ENCODE data around the gene KCNK13. TPM values are rescaled to one million over a fixed set of nuclear protein-coding genes. Genes with fewer than 3 reads are reported as not detected.
"Not testable (repeated sequence)": the region's sequence is repeated elsewhere in the genome, so short reads cannot be mapped to it uniquely, and the experiment has no call there.

KCNK13 gene
- total RNA-seq, 3 donors from 2014 or later = 0.16 to 0.66 (median 0.59) TPM

- Histone ChIP-seq H3K4me1 (no peaks in the 10 kb centered on the region), H3K4me3 (no peak overlapping the region), H3K27me3 (peaks cover 0 to 4% of the 10 kb centered on the region in 2 donors), H3K27ac (no peak overlapping the region), H3K9me3 (peaks cover 0 to 13% of the 10 kb centered on the region in 2 donors), H3K36me3 (no peaks in the 10 kb centered on the region)
- no peak for TF ChIP-seq POLR2AphosphoS5 (IDR thresholded peaks at IDR 0.05)
- TF ChIP-seq CTCF (IDR thresholded peaks at IDR 0.05) = no peak
- TF ChIP-seq POLR2A (IDR thresholded peaks at IDR 0.05) = no peak
- no peak for DNase-seq (ENCODE audit: low spot score in 2 of 2)
- intact Hi-C loops (cut with DNase I; ENCODE audit: low total_unique reads) = no loop called here
Observed at GRCh38 chr14:90204516-90204915, 142.7 kb downstream of the KCNK13 start.

GRCh38 chr14:90213099-90213748 is 151.4 kb downstream of the KCNK13 start:
- no peak overlapping the region for H3K27ac ChIP-seq
- H3K27me3 ChIP-seq = no peaks in the 10 kb centered on the region
- no peak for TF ChIP-seq POLR2AphosphoS5 (IDR thresholded peaks at IDR 0.05)
- no peak for TF ChIP-seq POLR2A (IDR thresholded peaks at IDR 0.05)
- TF ChIP-seq CTCF (IDR thresholded peaks at IDR 0.05) = no peak
- no peaks in the 10 kb centered on the region for H3K4me1 ChIP-seq
- DNase-seq (ENCODE audit: low spot score in 2 of 2) = no peak
- H3K4me3 ChIP-seq = no peak overlapping the region
- H3K36me3 ChIP-seq = no peaks in the 10 kb centered on the region
- H3K9me3 ChIP-seq = peaks cover 8 to 12% of the 10 kb centered on the region in 2 donors
- intact Hi-C loops (cut with DNase I; ENCODE audit: low total_unique reads) = no loop called here

- intact Hi-C loops (cut with DNase I; ENCODE audit: low total_unique reads) = no loop called here
- no peak for TF ChIP-seq POLR2A (IDR thresholded peaks at IDR 0.05)
- Histone ChIP-seq H3K9me3 (peaks cover 0 to 3% of the 10 kb centered on the region in 2 donors), H3K36me3 (no peaks in the 10 kb centered on the region), H3K4me3 (no peak overlapping the region), H3K27me3 (no peaks in the 10 kb centered on the region), H3K27ac (no peak overlapping the region), H3K4me1 (no peaks in the 10 kb centered on the region)
- no peak for DNase-seq (ENCODE audit: low spot score in 2 of 2)
Observed at GRCh38 chr14:90228478-90228877, 166.7 kb downstream of the KCNK13 start.

DNA sequence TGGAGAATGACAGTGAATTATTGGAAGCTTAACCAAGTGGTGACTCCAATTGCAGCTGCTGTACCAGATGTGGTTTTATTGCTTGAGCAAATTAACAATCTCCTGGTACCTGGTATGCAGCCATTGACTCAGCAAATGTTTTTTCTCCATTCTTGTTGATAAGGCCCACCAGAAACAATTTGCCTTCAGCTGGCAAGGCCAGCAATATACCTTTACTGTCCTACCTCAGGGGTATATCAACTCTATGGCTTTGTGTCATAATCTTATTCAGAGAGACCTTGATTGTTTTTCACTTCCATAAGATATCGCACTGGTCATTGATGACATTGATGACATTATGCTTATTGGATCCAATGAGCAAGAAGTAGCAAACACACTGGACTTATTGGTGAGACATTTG is 168.1 kb downstream of the KCNK13 start:
- H3K4me1 ChIP-seq; H3K36me3 ChIP-seq; H3K9me3 ChIP-seq; H3K27me3 ChIP-seq; DNase-seq (ENCODE audit: low spot score in 2 of 2); H3K27ac ChIP-seq; intact Hi-C loops (cut with DNase I; ENCODE audit: low total_unique reads); H3K4me3 ChIP-seq: not testable (repeated sequence)

Other genes starting within 250 kb of the KCNK13 start
- 10 to 100 TPM in 1 of 3 donors, 1 to 10 TPM in 2; 6.4 to 13.6 (median 6.9) TPM for gene EFCAB11, start 107.3 kb upstream of the KCNK13 start, total RNA-seq
- 10 to 100 TPM in 2 of 3 donors, 1 to 10 TPM in 1; 9.6 to 29.9 (median 16.7) TPM for gene TDP1, start 106.1 kb upstream of the KCNK13 start, total RNA-seq
- gene PSMC1, start 194.6 kb downstream of the KCNK13 start, total RNA-seq = 100 to 1,000 TPM in 2 of 3 donors, 10 to 100 TPM in 1; 74.4 to 170 (median 117) TPM

Measured in breast epithelium (tissue), 4 donors.